Activated CD4-positive, CD25-positive, alpha-beta regulatory T cell (primary cell): ENCODE data around the gene C12orf56.
"Not testable (repeated sequence)": the region's sequence is repeated elsewhere in the genome, so short reads cannot be mapped to it uniquely, and the experiment has no call there.

Experiments used
- DNase-seq, 4 experiments: peaks; one replicate each; lab custom pipeline; 2025; lab: John Stamatoyannopoulos, UW

C12orf56 gene

DNA sequence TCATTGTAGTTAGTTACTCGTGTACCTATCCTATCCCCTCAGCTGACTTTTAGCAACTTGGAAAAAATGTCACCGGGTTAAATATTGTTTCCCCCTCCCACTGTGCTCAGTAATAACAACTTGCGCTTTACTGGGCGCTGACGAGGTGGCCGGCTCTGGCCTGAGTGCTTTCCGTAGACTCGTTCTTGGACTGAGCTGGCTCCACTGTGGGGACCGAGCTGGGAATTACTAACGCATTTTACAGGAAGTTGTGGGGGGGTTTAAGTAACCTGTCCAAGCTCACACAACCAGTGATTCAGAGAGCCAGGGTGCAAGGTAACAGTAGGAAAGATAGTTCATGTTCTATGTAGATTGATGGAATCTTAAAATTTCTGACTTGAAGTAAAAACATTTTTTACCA lies 86.0 kb downstream of the C12orf56 start:
- no peak for DNase-seq

DNA sequence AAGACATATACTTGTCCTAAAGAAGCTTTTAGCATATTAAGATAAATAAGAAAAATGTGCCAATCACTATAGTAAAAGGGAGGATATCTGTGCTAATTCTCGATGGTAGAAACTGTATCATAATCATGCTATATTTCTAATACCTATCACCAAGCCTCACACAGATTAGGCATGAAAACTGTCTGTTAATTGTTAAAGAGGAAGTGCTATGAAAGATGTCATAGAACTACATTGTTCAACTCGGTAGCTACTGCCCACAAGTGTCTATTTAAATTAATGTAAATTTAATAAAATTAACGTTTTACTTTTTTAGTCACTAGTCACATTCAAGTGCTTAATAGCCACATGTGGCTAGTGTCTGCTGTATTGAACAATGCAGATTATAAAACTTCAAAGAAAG lies 90.9 kb downstream of the C12orf56 start:
- no peak for DNase-seq

DNA sequence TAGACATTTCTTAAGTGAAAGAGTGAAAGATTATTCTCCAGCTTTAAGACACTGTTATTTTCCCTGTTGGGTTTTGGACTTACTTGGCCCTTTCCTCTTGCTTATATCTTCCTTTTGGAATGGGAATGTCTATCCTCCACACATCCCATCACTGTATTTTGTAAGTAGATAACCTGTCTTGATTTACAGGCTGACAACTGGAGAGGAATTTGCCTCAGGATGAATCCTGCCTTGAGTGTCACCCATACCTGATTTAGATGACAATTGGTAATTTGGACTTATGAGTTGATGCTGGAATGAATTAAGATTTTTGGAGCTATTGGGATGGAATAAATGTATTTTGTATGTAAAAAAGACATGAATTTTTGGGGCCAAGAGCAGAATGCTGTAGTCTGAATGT lies 94.3 kb downstream of the C12orf56 start:
- no peak for DNase-seq

DNA sequence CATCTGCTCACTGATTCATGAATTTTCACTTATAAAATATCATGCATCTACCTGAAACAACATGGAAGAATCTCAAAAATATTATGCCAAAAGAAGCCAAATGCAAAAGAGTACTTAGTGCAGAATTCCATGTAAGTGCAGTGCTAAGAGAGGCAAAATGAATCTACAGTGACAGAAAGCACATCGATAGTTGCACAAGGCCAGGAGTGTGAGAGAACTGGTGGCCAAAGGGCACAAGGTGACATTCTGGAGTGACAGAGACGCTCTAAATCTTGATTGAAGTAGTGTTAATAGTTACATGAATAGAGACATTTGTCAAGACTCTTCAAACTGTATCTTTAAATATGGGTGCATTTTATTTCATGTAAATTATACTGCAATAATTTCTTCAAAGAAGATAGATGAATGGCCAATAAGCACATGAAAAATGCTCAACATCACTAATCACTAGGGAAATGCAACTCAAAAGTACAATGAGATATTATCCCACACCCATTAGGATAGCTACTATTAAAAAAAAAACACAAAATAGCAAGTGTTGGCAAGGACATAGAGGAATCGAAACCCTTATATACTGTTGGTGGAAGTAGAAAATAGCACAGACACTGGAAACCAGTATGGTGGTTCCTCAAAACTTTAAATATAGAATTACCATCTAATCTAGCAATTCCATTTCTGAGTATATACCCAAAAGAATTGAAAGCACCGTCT lies 96.7 kb downstream of the C12orf56 start:
- DNase-seq = no peak

DNA sequence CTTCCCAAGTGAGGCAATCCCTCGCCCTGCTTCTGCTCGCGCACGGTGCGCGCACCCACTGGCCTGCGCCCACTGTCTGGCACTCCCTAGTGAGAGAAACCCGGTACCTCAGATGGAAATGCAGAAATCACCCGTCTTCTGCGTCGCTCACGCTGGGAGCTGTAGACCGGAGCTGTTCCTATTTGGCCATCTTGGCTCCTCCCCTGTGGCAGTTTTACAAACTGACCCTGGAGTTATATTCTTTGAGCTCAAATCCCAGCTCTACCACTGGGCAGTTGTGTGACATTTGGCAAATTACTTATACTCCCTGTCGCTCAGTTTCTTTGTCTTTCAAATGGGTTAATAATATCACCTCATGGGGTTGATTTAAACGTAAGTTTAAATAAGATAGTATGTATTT lies 97.4 kb downstream of the C12orf56 start:
- DNase-seq = not testable (repeated sequence)

DNA sequence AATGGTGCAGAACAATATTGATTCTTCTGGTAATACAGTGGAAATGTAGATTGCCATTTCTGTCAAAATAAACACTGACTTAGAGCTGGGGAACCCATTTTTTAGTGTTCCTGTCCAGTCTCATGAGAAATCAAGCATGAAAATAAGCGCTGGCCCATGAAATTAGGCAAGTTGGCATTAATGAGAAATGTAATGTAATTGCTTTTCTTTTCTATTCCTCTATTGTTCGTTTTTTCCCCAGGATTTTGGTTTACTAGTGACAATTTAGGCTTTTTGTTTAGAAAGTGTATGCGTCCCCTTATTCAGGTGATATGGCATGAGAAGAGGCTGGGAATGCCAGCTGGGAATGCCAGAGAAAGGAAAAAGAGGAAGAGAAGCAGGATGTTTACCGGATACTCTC lies 104.0 kb downstream of the C12orf56 start:
- DNase-seq = no peak

DNA sequence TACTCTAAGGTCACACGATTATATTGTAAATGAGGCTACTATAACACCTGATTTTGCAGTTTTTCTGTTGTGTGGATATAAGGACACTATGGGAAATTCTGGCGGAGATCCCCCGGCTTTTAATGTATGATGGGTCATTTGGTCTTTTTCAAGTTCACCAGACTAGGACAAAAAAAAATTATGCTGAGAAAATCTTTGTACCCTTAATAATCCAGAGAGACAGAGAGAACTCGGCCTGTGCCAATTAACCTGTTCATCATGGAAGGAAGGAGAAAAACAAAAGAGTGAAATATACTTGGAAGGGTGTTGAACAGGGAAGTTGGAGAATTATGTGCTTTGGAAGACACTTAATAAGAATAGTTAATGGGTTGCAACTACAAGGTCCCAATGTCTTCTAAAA lies 106.3 kb downstream of the C12orf56 start:
- DNase-seq = no peak

DNA sequence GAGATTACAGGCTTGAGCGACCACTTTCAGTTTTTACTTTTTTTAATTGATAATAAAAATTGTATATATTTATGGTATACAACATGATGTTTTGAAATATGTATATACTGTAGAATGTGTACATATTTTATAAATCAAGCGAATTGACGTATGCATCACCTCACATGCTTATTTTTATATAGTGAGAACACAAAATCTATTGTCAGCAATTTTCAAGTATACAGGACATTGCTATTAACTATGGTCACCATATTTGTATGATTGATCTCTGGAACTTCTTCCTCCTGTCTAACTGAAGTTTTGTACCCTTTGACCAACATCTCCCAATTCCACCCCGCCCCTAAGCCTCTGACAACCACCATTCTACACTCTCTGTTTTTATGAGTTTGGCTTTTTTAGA lies 112.1 kb downstream of the C12orf56 start:
- DNase-seq = no peak

DNA sequence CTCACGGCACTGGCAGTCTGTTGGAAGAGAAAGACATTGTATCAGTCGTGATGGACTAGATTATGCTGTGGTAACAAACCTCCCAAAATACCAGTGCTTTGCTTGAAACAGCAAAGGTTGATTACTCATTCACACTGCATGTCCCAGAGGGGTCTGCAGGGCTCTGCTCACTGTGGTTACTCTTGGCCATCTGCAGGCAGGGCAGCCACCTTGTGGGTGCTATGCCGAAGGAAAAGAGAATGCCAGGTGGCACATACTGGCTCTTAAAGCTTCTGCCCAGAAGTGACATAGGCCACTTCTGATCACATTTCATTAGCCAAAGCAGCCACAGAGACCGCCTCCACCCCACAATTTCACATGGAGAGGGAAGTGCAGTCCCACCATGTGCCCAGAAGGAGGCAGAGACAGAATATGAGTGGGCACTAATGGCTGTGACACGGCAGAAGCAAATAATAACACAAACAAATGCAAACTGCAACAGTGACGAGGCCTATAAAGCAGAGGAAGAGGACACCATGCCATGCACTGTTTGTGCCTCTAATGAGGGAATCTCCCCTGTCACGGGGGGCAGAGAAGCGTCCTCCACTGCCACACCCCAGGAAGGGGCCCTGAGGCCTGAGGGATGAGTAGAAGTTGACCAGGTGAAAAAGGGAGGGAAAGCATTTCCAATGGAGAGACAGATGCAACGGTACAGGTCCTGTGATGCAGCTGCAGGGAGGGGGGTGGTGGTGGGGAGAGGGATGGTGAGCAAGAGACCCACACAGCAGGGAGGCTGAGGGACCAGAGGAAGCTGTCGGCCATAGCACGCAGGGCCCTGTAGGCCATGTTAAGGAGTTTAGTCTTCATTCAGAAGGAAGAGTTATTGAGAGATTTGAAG lies 116.8 kb downstream of the C12orf56 start:
- no peak for DNase-seq

DNA sequence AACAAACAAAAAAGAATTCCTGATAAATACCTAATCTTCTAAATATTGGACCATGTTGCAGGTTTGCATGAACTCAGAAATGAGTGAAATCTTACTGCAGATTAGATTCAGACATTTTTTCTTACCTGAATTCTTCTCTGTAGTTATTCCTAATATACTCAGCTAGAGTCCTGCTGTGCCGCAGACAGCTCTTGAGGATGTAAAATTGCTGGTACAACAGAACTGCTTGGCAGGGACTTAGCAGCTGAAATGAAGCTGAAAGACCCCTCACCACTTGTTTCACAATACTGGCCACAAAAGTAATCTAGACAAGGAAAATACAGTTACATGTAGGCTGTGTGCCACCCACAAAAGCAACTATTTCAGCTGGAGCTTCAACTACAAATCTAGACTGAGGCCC lies 120.1 kb downstream of the C12orf56 start:
- DNase-seq = no peak

DNA sequence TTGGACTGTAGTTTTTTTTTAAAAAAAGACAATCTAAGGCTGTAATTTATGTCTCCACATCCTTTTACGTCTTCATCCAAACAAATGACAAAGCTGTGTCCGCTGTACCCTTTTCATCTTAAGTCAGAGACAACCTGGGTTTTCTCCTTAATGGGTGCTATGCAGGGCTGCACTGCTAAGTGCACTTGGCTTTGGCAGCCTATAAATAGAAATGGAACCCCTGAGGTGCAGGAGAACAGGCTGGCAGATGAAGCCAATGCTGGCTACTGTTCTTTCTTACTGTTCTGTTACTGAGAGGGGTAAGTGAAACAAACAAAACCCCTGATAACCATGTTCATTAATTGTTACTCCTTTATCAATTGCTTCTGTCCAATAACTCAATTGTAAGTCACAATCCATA lies 121.4 kb downstream of the C12orf56 start:
- DNase-seq = no peak

DNA sequence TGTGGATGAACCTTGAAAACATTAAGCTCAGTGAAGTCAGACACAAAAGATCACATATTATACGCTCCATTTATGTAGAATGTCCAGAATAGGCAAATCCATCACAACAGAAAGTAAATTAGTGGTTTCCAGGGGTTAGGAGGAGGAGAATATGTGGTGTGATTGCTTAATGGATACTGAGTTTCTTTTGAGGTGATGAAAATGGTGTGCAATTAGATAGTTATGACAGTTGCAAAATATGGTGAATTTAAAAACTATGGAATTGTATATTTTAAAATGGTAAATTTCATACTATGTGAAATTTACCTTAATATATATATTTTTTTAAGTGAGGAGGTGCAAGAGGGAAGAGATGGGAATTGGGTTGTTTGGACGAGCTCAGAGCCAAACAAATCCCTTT lies 122.1 kb downstream of the C12orf56 start:
- DNase-seq = no peak

DNA sequence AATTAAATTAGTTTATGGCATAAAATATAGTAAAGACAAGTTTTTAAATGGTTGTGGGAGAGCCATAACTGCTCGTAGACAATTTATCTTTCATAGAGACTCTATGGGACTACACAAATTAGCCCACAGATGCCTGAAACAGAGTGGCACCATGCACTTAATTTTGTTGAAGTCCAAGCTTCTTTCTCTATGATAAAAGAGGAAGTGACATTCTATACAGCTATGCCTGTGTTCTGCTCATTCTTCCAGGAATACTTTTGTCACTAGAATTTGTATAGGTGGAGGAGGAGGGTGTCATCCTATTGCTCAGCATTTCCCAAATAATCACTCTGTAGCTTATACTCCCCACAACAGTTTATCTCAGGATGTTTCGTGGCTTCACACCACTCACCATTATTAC lies 124.7 kb downstream of the C12orf56 start:
- DNase-seq = no peak

DNA sequence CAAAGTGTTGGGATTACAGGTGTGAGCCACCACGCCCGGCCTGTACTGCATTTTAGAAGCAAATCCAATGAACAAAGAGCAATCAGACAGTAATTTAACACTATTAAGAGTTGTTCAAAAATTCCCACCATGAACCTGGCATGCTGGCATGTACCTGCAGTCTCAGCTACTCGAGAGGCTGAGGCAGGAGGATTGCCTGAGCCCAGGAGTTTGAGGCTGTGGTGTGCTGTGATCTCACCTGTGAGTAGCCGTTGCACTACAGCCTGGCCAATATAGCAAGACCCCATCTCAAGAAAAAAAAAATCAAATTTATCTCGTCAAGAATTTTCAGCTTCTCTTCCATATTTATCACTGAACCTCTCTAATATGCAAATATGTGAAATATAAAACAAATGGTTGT lies 128.7 kb downstream of the C12orf56 start:
- no peak for DNase-seq

DNA sequence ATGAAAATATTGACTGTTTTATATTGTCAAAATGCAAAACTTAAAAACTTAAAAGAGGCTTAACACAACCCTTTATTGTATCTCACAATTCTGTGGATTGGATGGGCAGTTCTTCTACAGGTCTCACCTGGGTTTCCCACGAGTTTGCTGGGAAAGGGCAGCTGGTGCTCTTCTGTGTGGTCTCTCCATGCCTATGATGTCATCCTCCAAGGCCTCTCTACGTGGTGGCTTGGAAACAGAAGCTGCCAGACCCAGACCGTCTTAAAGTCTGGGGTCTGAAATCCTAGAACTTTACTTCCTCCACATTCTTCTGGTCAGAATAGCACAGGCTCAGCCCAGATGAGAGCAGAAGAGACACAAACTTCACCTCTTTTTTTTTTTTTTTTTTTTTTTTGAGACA lies 132.0 kb downstream of the C12orf56 start:
- DNase-seq = no peak

DNA sequence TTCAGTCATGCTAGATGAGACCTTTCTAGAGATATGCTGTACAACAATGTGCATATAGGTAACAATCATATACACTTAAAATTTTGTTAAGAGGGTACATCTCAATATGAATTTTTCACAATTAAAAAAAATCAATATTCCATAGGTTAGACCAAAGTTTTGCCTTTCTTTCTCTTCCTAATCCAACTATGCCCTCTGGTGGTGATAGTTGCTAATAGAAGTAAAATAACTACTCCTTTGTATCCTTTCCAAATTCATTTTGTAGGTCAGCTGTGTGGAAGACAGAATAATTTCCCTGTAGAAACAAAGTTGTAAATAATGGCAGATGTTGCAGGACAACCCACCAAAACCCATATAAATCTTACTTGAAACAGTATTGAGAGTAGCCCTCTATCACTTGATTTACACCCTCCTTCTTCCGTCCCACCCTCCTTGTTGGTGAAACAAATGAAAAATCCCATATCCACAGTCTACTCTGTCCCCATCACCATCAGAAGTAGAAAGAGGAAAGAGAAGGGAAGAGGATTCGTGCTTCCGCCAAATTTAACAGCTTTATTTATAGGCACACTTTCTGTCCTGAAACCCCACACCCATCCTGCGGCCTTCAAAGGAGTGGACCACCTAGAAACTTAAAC lies 134.3 kb downstream of the C12orf56 start:
- no peak for DNase-seq

DNA sequence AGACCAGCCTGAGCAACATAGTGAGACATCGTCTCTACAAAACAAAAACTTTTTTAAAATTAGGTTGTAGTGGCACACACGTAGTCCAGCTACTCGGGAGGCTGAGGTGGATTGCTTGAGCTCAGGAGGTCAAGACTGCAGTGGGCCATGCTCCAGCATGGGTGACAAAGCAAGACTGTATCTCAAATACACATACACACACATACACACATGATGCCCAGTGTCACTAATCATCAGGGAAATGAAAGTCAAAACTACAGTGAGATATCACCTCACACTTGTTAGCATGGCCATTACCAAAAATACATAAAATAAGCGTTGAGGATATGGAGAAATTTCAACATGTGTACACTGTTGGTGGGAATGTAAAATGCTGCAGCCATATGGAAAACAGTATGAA lies 135.3 kb downstream of the C12orf56 start:
- no peak for DNase-seq

DNA sequence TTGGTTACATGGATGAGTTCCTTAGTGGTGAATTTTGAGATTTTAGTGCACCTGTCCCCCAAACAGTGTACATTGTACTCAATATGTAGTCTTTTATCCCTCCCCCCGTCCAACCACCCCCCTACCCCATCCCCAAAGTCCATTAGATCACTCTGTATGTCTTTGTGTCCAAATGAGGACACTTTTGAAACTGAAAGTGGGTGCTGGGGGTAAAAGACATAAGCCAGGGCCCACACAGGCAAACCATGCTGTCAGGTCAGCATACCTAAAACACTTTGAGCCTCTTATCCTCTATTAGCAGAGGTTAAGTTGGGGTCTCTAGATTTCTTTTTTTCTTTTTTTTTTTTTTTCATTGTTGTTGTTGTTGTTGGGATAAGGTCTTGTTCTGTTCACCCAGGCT lies 137.2 kb downstream of the C12orf56 start:
- DNase-seq = no peak

DNA sequence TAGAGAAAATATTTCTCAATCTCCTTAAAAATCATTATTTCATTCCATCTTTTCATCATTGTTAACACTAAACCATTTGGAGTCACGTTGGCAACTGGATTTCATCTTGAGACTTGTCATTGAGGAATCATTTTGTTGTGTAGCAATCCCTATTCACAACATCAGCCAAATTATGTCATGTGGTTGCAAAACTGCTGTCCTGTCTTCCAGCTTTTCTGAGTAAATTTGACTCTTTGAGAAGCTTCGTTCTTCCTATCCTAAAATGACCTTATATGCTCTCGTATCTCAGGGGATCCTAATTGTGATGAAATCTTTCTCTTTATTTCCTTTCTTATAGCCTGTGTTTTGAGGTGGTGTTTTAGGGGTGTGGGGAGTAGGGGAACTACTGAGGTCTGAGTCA lies 137.9 kb downstream of the C12orf56 start:
- no peak for DNase-seq

DNA sequence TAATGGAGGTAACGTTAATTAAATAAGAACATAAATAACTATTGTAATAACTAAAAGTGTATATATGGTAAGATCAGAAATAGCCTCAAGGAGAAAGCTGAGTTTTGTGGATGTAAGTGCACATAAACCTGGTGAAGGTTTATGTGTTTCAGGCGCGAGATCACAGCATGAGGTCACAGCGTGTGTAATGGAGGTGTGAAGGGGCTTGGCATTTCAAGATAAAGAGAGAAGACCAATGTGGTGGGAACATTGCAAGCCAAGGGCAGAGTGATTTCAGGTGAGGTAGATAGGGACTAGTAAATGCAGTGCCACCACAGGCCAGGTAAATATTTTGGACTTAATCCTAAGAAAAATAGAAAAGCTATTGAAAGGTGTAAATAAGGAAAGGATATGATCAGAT lies 146.7 kb downstream of the C12orf56 start:
- DNase-seq = no peak

DNA sequence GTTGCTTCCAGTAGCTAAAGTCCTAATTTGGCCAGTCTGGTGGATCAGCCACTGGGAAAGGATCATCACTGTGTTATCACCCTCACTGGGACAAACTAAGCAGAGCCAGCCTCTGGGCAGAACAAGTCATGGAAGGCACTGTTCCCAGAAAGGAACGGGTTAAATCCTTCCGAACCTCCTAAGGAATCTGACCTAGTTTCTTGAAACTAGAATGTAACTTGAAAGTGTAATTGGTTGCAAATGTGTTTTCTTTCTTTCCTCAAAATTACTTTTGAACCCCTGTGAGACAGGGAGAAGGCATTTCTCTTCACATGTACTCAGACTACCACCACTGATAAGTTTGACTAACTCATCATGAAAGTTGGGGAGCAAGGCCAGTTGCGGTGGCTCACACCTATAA lies 149.8 kb downstream of the C12orf56 start:
- no peak for DNase-seq

DNA sequence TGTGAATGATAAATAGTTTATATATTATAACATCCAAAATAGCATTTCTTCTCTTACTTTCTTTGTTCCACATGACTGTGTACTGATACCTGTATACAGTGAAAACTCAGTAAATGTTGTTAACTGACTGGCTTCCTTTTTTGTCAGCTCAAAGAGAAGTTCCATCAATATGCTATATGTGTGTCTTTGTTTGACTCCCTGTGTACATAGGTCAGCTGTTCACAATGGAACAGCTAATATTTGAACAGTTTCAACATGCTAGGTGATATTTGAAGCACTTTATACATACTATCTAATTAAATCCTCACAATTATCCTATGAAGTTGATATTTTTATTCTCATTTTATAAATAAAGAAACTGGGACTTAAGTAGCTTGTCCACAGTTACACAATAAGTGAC lies 153.2 kb downstream of the C12orf56 start:
- no peak for DNase-seq

DNA sequence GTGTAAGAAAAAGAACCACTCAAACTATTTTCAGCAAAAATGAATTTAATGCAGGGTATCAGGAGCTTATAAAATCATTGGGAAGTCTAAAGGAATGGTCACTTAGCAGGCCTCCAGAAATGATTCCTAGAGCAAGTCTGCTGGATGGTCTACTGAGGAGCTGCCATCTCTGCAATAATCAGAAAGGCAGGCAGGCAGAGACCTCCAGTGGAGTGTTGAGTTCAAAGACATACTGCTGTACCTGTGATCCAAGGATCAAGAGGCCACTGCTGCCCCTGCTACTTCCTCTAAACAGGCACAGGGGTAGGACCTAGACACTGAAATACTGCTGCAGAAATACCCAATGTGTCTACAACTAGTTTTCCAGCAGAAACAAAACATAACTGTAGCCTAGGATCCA lies 154.0 kb downstream of the C12orf56 start:
- no peak for DNase-seq
